MCF 10A (cell line): ENCODE data around the gene HS6ST1. TPM values are rescaled to one million over a fixed set of nuclear protein-coding genes. Genes with fewer than 3 reads are reported as not detected.
A peak's percentile ranks its signal among the peaks of the same experiment; 100 is the strongest.
"Not testable (repeated sequence)": the region's sequence is repeated elsewhere in the genome, so short reads cannot be mapped to it uniquely, and the experiment has no call there.

Source experiments
- BruUV-seq: library from RNA; stranded (reverse); fragments of 400-500 nt; replicated peaks from 2 replicates; lab custom pipeline; 2021; lab: Mats Ljungman, UMichigan
- CTCF ChIA-PET: fragments of 300-600 bp; sonication (Branson Sonifier 250); formaldehyde crosslinking; extraction: SDS; loops from one replicate; lab custom pipeline; 2021; ENCODE audit warnings: antibody characterized with exemption, inconsistent platforms; lab: Yijun Ruan, JAX
- POLR2A ChIA-PET: fragments of 300-600, 350-650 bp; sonication (Branson Sonifier 250); formaldehyde crosslinking; extraction: SDS; loops from one replicate; lab custom pipeline; 2020; ENCODE audit warnings: antibody characterized with exemption, inconsistent platforms; lab: Yijun Ruan, JAX
- DNase-seq: peaks from one replicate; pipeline ENCODE4 v3.0.0-alpha.2; 2018; ENCODE audit not compliant: unreplicated experiment
- H3K27ac Mint-ChIP-seq: one replicate; pipeline ENCODE4 v1.8.0; 2022; ENCODE audit warnings: mild to moderate bottlenecking, low read depth, mixed read lengths; ENCODE audit not compliant: unreplicated experiment
- H3K27me3 Mint-ChIP-seq: one replicate; pipeline ENCODE4 v1.8.0; 2022; ENCODE audit warnings: mixed read lengths; ENCODE audit not compliant: insufficient read depth, unreplicated experiment
- H3K36me3 Mint-ChIP-seq: one replicate; pipeline ENCODE4 v1.8.0; 2022; ENCODE audit warnings: mild to moderate bottlenecking, moderate library complexity, mixed read lengths; ENCODE audit not compliant: insufficient read depth, unreplicated experiment
- H3K4me1 Mint-ChIP-seq: one replicate; pipeline ENCODE4 v1.8.0; 2022; ENCODE audit warnings: mixed read lengths; ENCODE audit not compliant: insufficient read depth, unreplicated experiment
- H3K4me3 Mint-ChIP-seq: one replicate; pipeline ENCODE4 v1.8.0; 2022; ENCODE audit warnings: mild to moderate bottlenecking, moderate library complexity, mixed read lengths; ENCODE audit not compliant: unreplicated experiment
- H3K9me3 Mint-ChIP-seq: one replicate; pipeline ENCODE4 v1.8.0; 2022; ENCODE audit warnings: mixed read lengths; ENCODE audit not compliant: unreplicated experiment
- CTCF ChIP-seq: fragments of 200-600 bp; IDR thresholded peaks from one replicate; pipeline ENCODE4 v1.8.0; 2022; ENCODE audit warnings: antibody characterized with exemption, mild to moderate bottlenecking; ENCODE audit not compliant: unreplicated experiment
- intact Hi-C: fragments of 100-400 bp; cut with micrococcal nuclease; formaldehyde crosslinking; loops from 2 replicates; pipeline ENCODE4 v1.14.1; 2022
- total RNA-seq: library from RNA; stranded (reverse); gene quantifications from 2 replicates; pipeline ENCODE4 v1.2.3, GENCODE V29; 2022

The HS6ST1 gene
- total RNA-seq, 1 experiment from 2014 or later = 9.6 TPM

GRCh38 chr2:128319631-128320191, 1.0 kb upstream of the HS6ST1 start:
- intact Hi-C loops = no loop called here
- POLR2A ChIA-PET = interaction anchor here (0.5 to 0.6 kb wide), 2 partner anchors 15 to 873 kb away, joined by 3 to 4 read pairs; no protein-coding TSS in a partner anchor
- no peak for TF ChIP-seq CTCF
- Mint-ChIP-seq H3K27me3 (no peaks in the 10 kb centered on the region), H3K4me1 (peaks cover 13% of the 10 kb centered on the region), H3K4me3 (peak overlapping the region; percentile 82), H3K36me3 (peaks cover 6% of the 10 kb centered on the region), H3K27ac (no peak overlapping the region), H3K9me3 (no peaks in the 10 kb centered on the region)
- BruUV-seq = no TSS peak
- CTCF ChIA-PET = interaction anchor here (0.6 to 1.7 kb wide), 3 partner anchors 9 to 1531 kb away, joined by 3 to 7 read pairs (median 5); no protein-coding TSS in a partner anchor
- DNase-seq = no peak

DNA sequence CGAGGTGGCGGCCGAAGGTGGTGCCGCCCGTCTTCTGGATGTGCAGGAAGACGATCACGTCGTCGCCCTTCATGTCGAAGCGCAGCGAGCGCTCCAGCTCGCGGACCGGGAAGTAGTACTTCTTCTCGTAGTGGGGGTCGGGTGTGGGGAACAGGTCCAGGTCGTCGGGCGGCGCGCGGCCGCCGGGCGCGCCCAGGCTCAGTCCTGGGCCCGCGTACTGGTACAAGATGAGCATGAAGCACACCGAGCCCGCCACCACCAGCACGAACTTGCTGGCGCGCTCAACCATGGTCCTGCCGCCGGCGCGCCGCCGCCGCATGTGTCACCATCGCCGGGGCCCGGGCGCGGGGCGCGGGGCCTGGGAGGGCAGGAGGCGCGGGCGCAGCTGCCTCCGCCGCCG, 423 bp downstream of the HS6ST1 start:
- peaks cover 18% of the 10 kb centered on the region for H3K4me1 Mint-ChIP-seq
- H3K27ac Mint-ChIP-seq, H3K9me3 Mint-ChIP-seq, BruUV-seq, H3K27me3 Mint-ChIP-seq, H3K36me3 Mint-ChIP-seq, intact Hi-C loops, DNase-seq: not testable (repeated sequence)
- POLR2A ChIA-PET = interaction anchor here (0.7 to 1.2 kb wide), 2 partner anchors 9 to 12 kb away, joined by 3 to 4 read pairs; no protein-coding TSS in a partner anchor
- CTCF ChIA-PET = interaction anchor here (0.7 to 2.0 kb wide), 4 partner anchors 10 to 1602 kb away, joined by 3 to 7 read pairs (median 4); no protein-coding TSS in a partner anchor
- peak overlapping the region; percentile 82 for H3K4me3 Mint-ChIP-seq

DNA sequence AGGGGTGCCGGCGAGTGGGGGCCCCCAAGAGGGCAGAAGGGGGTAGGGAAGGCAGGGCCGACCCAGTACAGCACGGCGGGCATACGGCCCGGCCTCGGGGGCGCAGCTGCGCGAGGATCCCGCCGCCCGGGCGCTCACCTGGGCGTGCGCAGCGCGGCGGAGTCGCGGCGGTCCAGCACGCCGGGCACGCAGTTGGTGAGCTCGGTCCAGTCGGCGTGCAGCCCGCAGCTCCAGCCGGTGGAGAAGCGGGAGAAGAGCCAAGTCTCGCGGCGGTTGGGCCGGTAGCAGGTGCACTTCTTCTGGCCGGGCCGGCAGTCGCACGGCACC, 806 bp downstream of the HS6ST1 start:
- BruUV-seq, H3K27ac Mint-ChIP-seq, DNase-seq, H3K9me3 Mint-ChIP-seq, intact Hi-C loops, H3K36me3 Mint-ChIP-seq, H3K27me3 Mint-ChIP-seq: not testable (repeated sequence)
- Mint-ChIP-seq H3K4me1 (peaks cover 18% of the 10 kb centered on the region), H3K4me3 (peak overlapping the region; percentile 82)
- ChIA-PET POLR2A (interaction anchor here (0.7 to 1.2 kb wide), 3 partner anchors 9 to 81 kb away, joined by 3 to 4 read pairs (median 4); no protein-coding TSS in a partner anchor), CTCF (interaction anchor here (0.6 to 2.0 kb wide), 8 partner anchors 9 to 1602 kb away, joined by 3 to 7 read pairs (median 4); no protein-coding TSS in a partner anchor)

GRCh38 chr2:128317181-128317898, 1.3 kb downstream of the HS6ST1 start:
- TF ChIP-seq CTCF = no peak
- peaks cover 6% of the 10 kb centered on the region for H3K36me3 Mint-ChIP-seq
- no peaks in the 10 kb centered on the region for H3K9me3 Mint-ChIP-seq
- peak overlapping the region; percentile 82 for H3K4me3 Mint-ChIP-seq
- CTCF ChIA-PET = interaction anchor here (0.6 to 2.0 kb wide), 12 partner anchors 9 to 1603 kb away, joined by 3 to 7 read pairs (median 4); no protein-coding TSS in a partner anchor
- H3K27me3 Mint-ChIP-seq = no peaks in the 10 kb centered on the region
- POLR2A ChIA-PET = interaction anchor here (0.7 to 1.2 kb wide), 6 partner anchors 8 to 288 kb away, joined by 3 to 9 read pairs (median 4); partner anchors contain the start of gene UGGT1
- no peak for DNase-seq
- peaks cover 18% of the 10 kb centered on the region for H3K4me1 Mint-ChIP-seq
- BruUV-seq = TSS peak; percentile 12
- intact Hi-C loops = no loop called here
- H3K27ac Mint-ChIP-seq = peak overlapping the region; percentile 44
